NB4 (cell line): Measurements from ENCODE around the gene IFIT1B.

Experiments
- POLR2A ChIP-seq: IDR thresholded peaks from 2 replicates; pipeline ENCODE4 v1.6.1; 2011; ENCODE audit warnings: mild to moderate bottlenecking; ENCODE audit not compliant: insufficient read length; ENCODE audit errors: extremely low read depth
- TF ChIP-seq, protein P1 (sequence below): IDR thresholded peaks from one replicate; pipeline ENCODE4 v1.5.1; 2012; ENCODE audit warnings: low read depth, low read length

DNA sequence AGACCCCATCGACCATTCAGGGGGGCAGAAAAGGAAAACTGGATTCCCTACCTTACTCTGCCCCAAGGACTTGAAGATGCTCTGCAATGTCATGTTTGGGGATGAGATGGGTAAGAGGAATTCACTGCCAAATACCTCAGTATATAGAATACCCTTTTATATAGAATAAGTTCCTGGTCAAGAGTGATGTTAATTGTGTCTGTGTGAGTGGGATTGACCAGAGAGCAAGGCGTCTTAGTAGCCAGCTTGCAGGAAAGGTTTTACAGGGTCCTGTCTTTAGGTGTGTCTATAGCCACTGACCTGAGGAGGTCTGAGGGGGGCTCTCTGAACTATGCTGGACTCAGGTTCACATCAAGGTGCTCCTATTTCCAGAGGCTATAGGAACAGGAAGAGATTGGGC, 48.7 kb upstream of the IFIT1B start:
- TF ChIP-seq POLR2A = no peak
- TF ChIP-seq, protein P1, sequence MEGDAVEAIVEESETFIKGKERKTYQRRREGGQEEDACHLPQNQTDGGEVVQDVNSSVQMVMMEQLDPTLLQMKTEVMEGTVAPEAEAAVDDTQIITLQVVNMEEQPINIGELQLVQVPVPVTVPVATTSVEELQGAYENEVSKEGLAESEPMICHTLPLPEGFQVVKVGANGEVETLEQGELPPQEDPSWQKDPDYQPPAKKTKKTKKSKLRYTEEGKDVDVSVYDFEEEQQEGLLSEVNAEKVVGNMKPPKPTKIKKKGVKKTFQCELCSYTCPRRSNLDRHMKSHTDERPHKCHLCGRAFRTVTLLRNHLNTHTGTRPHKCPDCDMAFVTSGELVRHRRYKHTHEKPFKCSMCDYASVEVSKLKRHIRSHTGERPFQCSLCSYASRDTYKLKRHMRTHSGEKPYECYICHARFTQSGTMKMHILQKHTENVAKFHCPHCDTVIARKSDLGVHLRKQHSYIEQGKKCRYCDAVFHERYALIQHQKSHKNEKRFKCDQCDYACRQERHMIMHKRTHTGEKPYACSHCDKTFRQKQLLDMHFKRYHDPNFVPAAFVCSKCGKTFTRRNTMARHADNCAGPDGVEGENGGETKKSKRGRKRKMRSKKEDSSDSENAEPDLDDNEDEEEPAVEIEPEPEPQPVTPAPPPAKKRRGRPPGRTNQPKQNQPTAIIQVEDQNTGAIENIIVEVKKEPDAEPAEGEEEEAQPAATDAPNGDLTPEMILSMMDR = no peak
